GM21526 (cell line): Measurements from ENCODE around the gene TPMT.
"Not testable (repeated sequence)": the region's sequence is repeated elsewhere in the genome, so short reads cannot be mapped to it uniquely, and the experiment has no call there.

ENCODE experiments used
- ATAC-seq: cut with Tn5 transposase; IDR thresholded peaks from one replicate; pipeline ENCODE4 v1.9.1; 2021; ENCODE audit warnings: moderate library complexity; ENCODE audit not compliant: unreplicated experiment, low FRiP score

TPMT gene

GRCh38 chr6:18160911-18161310, 6.0 kb upstream of the TPMT start:
- no peak for ATAC-seq

- peak; percentile 42 for ATAC-seq
Measured at GRCh38 chr6:18155864-18156421, 1.1 kb upstream of the TPMT start.

GRCh38 chr6:18155150-18155863, 430 bp upstream of the TPMT start, which contains the start of gene KDM1B:
TSS of gene KDM1B (plus strand) at chr6:18155422. CDS start at chr6:18159896, 4,474 bp downstream.
- peak; percentile 88 for ATAC-seq

- ATAC-seq: no peak
Measured at GRCh38 chr6:18153311-18153703, 1.6 kb downstream of the TPMT start.

GRCh38 chr6:18151801-18152200, 3.1 kb downstream of the TPMT start:
- no peak for ATAC-seq

GRCh38 chr6:18151391-18151790, 3.5 kb downstream of the TPMT start:
- not testable (repeated sequence) for ATAC-seq

GRCh38 chr6:18148304-18149025, 6.4 kb downstream of the TPMT start:
- no peak for ATAC-seq

GRCh38 chr6:18147616-18148015, 7.3 kb downstream of the TPMT start:
- ATAC-seq: no peak

GRCh38 chr6:18147160-18147559, 7.7 kb downstream of the TPMT start:
- no peak for ATAC-seq

GRCh38 chr6:18142591-18142861, 12.4 kb downstream of the TPMT start:
- ATAC-seq: no peak

- no peak for ATAC-seq
Measured at GRCh38 chr6:18141805-18142590, 12.9 kb downstream of the TPMT start.

GRCh38 chr6:18139935-18140621, 14.8 kb downstream of the TPMT start:
- ATAC-seq: no peak

- no peak for ATAC-seq
Measured at GRCh38 chr6:18138906-18139305, 16.0 kb downstream of the TPMT start.

- no peak for ATAC-seq
Measured at GRCh38 chr6:18136260-18136659, 18.6 kb downstream of the TPMT start.

- ATAC-seq: no peak
Measured at GRCh38 chr6:18135171-18135570, 19.7 kb downstream of the TPMT start.

GRCh38 chr6:18132346-18132745, 22.5 kb downstream of the TPMT start:
- no peak for ATAC-seq

- no peak for ATAC-seq
Measured at GRCh38 chr6:18126121-18126520, 28.8 kb downstream of the TPMT start.

GRCh38 chr6:18122128-18123093, 32.5 kb downstream of the TPMT start, which contains the start of gene NHLRC1:
TSS of gene NHLRC1 (minus strand) at chr6:18122677. CDS start at chr6:18122606, 71 bp downstream.
- ATAC-seq: peak; percentile 97

- no peak for ATAC-seq
Measured at GRCh38 chr6:18121580-18122127, 33.2 kb downstream of the TPMT start.
